ENCODE measurements around the gene ANTXRL. TPM values are rescaled to one million over a fixed set of nuclear protein-coding genes. Genes with fewer than 3 reads are reported as not detected.
"Not testable (repeated sequence)": the region's sequence is repeated elsewhere in the genome, so short reads cannot be mapped to it uniquely, and the experiment has no call there.

Gene ANTXRL
- total RNA-seq, 1 donor: not detected

GRCh38 chr10:46272863-46273415 lies 13.9 kb upstream of the ANTXRL start:
- DNase-seq (ENCODE audit: low read depth in 2 of 3, low spot score in 2 of 3): no peak

- peak in 1 of 3 donors; percentile 24 for DNase-seq (ENCODE audit: low read depth in 2 of 3, low spot score in 2 of 3)
These were observed 13.0 kb upstream of the ANTXRL start for GRCh38 chr10:46273506-46274477.

GRCh38 chr10:46277840-46278239 lies 9.0 kb upstream of the ANTXRL start:
- no peak for DNase-seq (ENCODE audit: low read depth in 2 of 3, low spot score in 2 of 3)

- not testable (repeated sequence) for DNase-seq (ENCODE audit: low read depth in 2 of 3, low spot score in 2 of 3)
These were observed 4.4 kb upstream of the ANTXRL start for GRCh38 chr10:46282421-46282831.

GRCh38 chr10:46282842-46283574 lies 3.8 kb upstream of the ANTXRL start:
- peak in 2 of 3 donors; percentile 57 to 71 for DNase-seq (ENCODE audit: low read depth in 2 of 3, low spot score in 2 of 3)

GRCh38 chr10:46283580-46284285 lies 3.1 kb upstream of the ANTXRL start:
- no peak for DNase-seq (ENCODE audit: low read depth in 2 of 3, low spot score in 2 of 3)

- DNase-seq (ENCODE audit: low read depth in 2 of 3, low spot score in 2 of 3): peak; percentile 44 to 68 (median 57)
These were observed 2.2 kb upstream of the ANTXRL start for GRCh38 chr10:46284286-46285229.

- DNase-seq (ENCODE audit: low read depth in 2 of 3, low spot score in 2 of 3): no peak
These were observed 1.5 kb upstream of the ANTXRL start for GRCh38 chr10:46285300-46285699.

GRCh38 chr10:46285966-46286620 lies 704 bp upstream of the ANTXRL start:
- DNase-seq (ENCODE audit: low read depth in 2 of 3, low spot score in 2 of 3): no peak

- DNase-seq (ENCODE audit: low read depth in 2 of 3, low spot score in 2 of 3): no peak
These were observed 1.2 kb downstream of the ANTXRL start for GRCh38 chr10:46287846-46288477.

- no peak for DNase-seq (ENCODE audit: low read depth in 2 of 3, low spot score in 2 of 3)
These were observed 1.9 kb downstream of the ANTXRL start for GRCh38 chr10:46288601-46289206.

GRCh38 chr10:46289209-46289810 lies 2.5 kb downstream of the ANTXRL start:
- DNase-seq (ENCODE audit: low read depth in 2 of 3, low spot score in 2 of 3): no peak

- DNase-seq (ENCODE audit: low read depth in 2 of 3, low spot score in 2 of 3): no peak
These were observed 3.5 kb downstream of the ANTXRL start for GRCh38 chr10:46290101-46290886.

GRCh38 chr10:46291817-46292572 lies 5.2 kb downstream of the ANTXRL start:
- DNase-seq (ENCODE audit: low read depth in 2 of 3, low spot score in 2 of 3): no peak

- DNase-seq (ENCODE audit: low read depth in 2 of 3, low spot score in 2 of 3): no peak
These were observed 5.8 kb downstream of the ANTXRL start for GRCh38 chr10:46292573-46293023.

- DNase-seq (ENCODE audit: low read depth in 2 of 3, low spot score in 2 of 3): no peak
These were observed 6.4 kb downstream of the ANTXRL start for GRCh38 chr10:46293228-46293627.

Measured in hematopoietic multipotent progenitor cell (in vitro differentiated cells).